Right cardiac atrium (tissue), 5 donors: ENCODE data around the gene CEP104. TPM values are rescaled to one million over a fixed set of nuclear protein-coding genes. Genes with fewer than 3 reads are reported as not detected.

Experiments used
- ATAC-seq, 2 donors: fragments of 200-7000 bp; cut with Tn5 transposase; one replicate each; pipeline versions ENCODE4 v1.8.0 to v1.9.1; 2020; ENCODE audit warnings: moderate library complexity in 2 of 2, mild to moderate bottlenecking in 1 of 2
- DNase-seq, 3 donors: peaks; one replicate each; pipeline ENCODE4 v3.0.0-alpha.2; 2020
- H3K27ac ChIP-seq: one replicate; pipeline ENCODE4 v1.5.1; 2013; ENCODE audit warnings: mild to moderate bottlenecking, low read length, control low read depth, moderate library complexity
- H3K27me3 ChIP-seq: one replicate; pipeline ENCODE4 v1.6.1; 2013; ENCODE audit not compliant: control insufficient read depth, insufficient read depth
- H3K4me1 ChIP-seq: one replicate; pipeline ENCODE4 v1.6.1; 2013; ENCODE audit warnings: low read length; ENCODE audit not compliant: control insufficient read depth, insufficient read depth
- H3K4me3 ChIP-seq: one replicate; pipeline ENCODE4 v1.5.1; 2013; ENCODE audit warnings: low read length, control low read depth
- H3K9me3 ChIP-seq: one replicate; pipeline ENCODE4 v1.6.1; 2013; ENCODE audit warnings: low read length; ENCODE audit not compliant: control insufficient read depth
- WGBS: extraction: QIAGEN DNeasy Blood & Tissue Kit; methylation state at CpG from one replicate; pipeline ENCODE4 v1.1.7; 2013; 5-methylcytosine and 5-hydroxymethylcytosine counted together
- intact Hi-C, 4 donors: fragments of 100-400 bp; cut with DNase I; formaldehyde crosslinking; loops; one replicate each; pipeline versions ENCODE4 v1.11.0 to v1.14.0; 2022 to 2023
- polyA plus RNA-seq: library from polyadenylated mRNA; stranded (reverse); fragments of 200-250 nt; gene quantifications from one replicate; pipeline ENCODE4 v1.2.3, GENCODE V29; 2013
- total RNA-seq, 4 donors: library from RNA; stranded (reverse); fragmentation: NEBNext Ultra II Directional; extraction: Animal tissue kit (Norgen Biotek cat#: 25700); gene quantifications; one replicate each; pipeline ENCODE4 v1.2.1, GENCODE V29; 2021
- donor health status: healthy with polysubstance abuse.
- donor health status: DM: no; HTN: yes; CAD: no.
- donor health status: DM: no; HTN: no; CAD: no.
- donor health status: DM: no; HTN: yes; CAD: no; lungs with severe emphysema.
- donor health status: DM: yes; HTN: yes; CAD: no.

Gene CEP104
- total and polyA plus RNA-seq, 5 donors, result 8.7 to 41.2 (median 34.6) TPM

DNA sequence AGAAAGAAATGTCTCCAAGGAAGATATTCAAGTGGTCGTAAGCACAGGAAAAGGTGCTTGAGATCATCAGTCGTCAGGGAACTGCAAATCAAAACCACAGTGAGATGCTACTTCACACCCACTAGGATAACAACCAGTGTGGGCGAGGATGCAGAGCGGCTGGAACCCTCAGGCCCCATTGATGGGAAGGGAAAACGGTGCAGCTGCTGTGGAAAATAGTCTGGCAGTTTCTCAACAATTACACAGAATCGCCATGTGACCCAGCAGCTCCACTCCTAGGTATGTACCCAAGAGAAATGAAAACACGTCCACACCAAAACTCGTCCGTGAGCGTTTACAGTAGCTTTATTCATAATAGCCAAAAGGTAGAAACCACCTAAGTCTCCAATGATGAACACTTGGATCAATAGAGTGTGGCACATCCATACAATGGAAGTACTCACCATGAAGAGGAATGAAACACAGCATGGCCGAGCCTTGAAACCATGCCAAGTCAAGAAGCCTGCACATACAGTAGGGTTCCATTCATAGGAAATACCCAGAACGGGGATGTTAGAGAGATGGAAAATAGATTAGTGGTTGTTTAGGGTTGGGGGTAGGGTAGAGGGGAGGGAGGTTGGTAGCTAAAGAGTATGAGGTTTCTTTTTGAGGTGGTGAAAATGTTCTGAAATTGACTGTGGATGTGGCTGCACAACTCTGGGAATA, 6.4 kb upstream of the CEP104 start:
- Histone ChIP-seq H3K4me3 (no peak overlapping the region), H3K4me1 (peaks cover 3% of the 10 kb centered on the region), H3K27me3 (no peaks in the 10 kb centered on the region), H3K9me3 (no peaks in the 10 kb centered on the region), H3K27ac (no peak overlapping the region)
- DNase-seq (no peak), ATAC-seq (no peak)
- intact Hi-C loops, result no loop called here
- 82% methylated on average over 12 of the region's 12 CpGs for WGBS

- ATAC-seq (peak; percentile 3 to 24), DNase-seq (peak in 1 of 3 donors; percentile 67)
- Histone ChIP-seq H3K4me3 (peak overlapping the region; percentile 66), H3K4me1 (peaks cover 10% of the 10 kb centered on the region), H3K27me3 (no peaks in the 10 kb centered on the region), H3K27ac (no peak overlapping the region), H3K9me3 (no peaks in the 10 kb centered on the region)
- WGBS, result 64% methylated on average over 34 of the region's 34 CpGs
- intact Hi-C loops, result no loop called here
These were observed 1.4 kb upstream of the CEP104 start for GRCh38 chr1:3858231-3858981.

DNA sequence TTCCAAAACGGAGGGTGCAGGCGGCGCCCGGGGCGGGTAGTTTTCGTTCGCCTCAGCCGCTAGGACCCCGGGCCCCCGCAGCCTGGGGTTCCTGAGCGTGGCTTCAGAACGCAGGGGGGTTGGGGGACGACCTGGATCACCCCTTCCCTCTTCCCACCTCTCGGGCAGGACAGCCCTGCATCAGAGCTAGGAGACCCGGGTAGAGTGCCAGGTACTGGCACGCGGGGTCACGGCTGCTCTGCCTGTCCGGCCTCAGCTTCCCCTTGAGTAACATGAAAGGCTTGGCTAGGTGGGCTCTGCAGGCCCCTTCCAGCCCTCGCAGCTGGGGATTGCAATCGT, 749 bp upstream of the CEP104 start:
- H3K27ac ChIP-seq, result no peak overlapping the region
- no peaks in the 10 kb centered on the region for H3K9me3 ChIP-seq
- peak; percentile 2 to 14 for ATAC-seq
- H3K27me3 ChIP-seq, result no peaks in the 10 kb centered on the region
- intact Hi-C loops, result no loop called here
- peak overlapping the region; percentile 66 for H3K4me3 ChIP-seq
- WGBS, result 12% methylated on average over 21 of the region's 21 CpGs
- H3K4me1 ChIP-seq, result peaks cover 10% of the 10 kb centered on the region
- DNase-seq, result no peak

GRCh38 chr1:3852711-3853485, 4.1 kb downstream of the CEP104 start:
- Histone ChIP-seq H3K27me3 (no peaks in the 10 kb centered on the region), H3K4me3 (no peak overlapping the region), H3K27ac (no peak overlapping the region), H3K9me3 (no peaks in the 10 kb centered on the region), H3K4me1 (peaks cover 2% of the 10 kb centered on the region)
- DNase-seq (no peak), ATAC-seq (no peak)
- intact Hi-C loops, result no loop called here
- 75% methylated on average over 15 of the region's 15 CpGs for WGBS

GRCh38 chr1:3852091-3852490, 4.9 kb downstream of the CEP104 start:
- no peak for DNase-seq
- intact Hi-C loops, result no loop called here
- no peak for ATAC-seq
- no peak overlapping the region for H3K27ac ChIP-seq
- H3K4me3 ChIP-seq, result no peak overlapping the region
- H3K9me3 ChIP-seq, result no peaks in the 10 kb centered on the region
- peaks cover 2% of the 10 kb centered on the region for H3K4me1 ChIP-seq
- no peaks in the 10 kb centered on the region for H3K27me3 ChIP-seq
- 88% methylated on average over 12 of the region's 12 CpGs for WGBS

- ATAC-seq, result no peak
- WGBS, result 88% methylated on average over 6 of the region's 6 CpGs
- peaks cover 2% of the 10 kb centered on the region for H3K4me1 ChIP-seq
- no peak for DNase-seq
- H3K9me3 ChIP-seq, result no peaks in the 10 kb centered on the region
- H3K27me3 ChIP-seq, result no peaks in the 10 kb centered on the region
- H3K27ac ChIP-seq, result no peak overlapping the region
- no peak overlapping the region for H3K4me3 ChIP-seq
- intact Hi-C loops, result no loop called here
These were observed 5.7 kb downstream of the CEP104 start for GRCh38 chr1:3851292-3851691.

GRCh38 chr1:3850857-3851256, 6.2 kb downstream of the CEP104 start:
- intact Hi-C loops, result no loop called here
- no peak overlapping the region for H3K4me3 ChIP-seq
- WGBS, result 82% methylated on average over 12 of the region's 12 CpGs
- H3K4me1 ChIP-seq, result peaks cover 2% of the 10 kb centered on the region
- DNase-seq (no peak), ATAC-seq (no peak)
- no peaks in the 10 kb centered on the region for H3K27me3 ChIP-seq
- no peak overlapping the region for H3K27ac ChIP-seq
- no peaks in the 10 kb centered on the region for H3K9me3 ChIP-seq

GRCh38 chr1:3847081-3847480, 9.9 kb downstream of the CEP104 start:
- WGBS, result 79% methylated on average over 6 of the region's 6 CpGs
- no peak for DNase-seq
- Histone ChIP-seq H3K27me3 (no peaks in the 10 kb centered on the region), H3K27ac (no peak overlapping the region), H3K9me3 (no peaks in the 10 kb centered on the region), H3K4me3 (no peak overlapping the region), H3K4me1 (no peaks in the 10 kb centered on the region)
- no peak for ATAC-seq
- intact Hi-C loops, result no loop called here

GRCh38 chr1:3846541-3846940, 10.5 kb downstream of the CEP104 start:
- ATAC-seq, result no peak
- DNase-seq, result no peak
- no peaks in the 10 kb centered on the region for H3K27me3 ChIP-seq
- 87% methylated on average over 3 of the region's 3 CpGs for WGBS
- no peaks in the 10 kb centered on the region for H3K9me3 ChIP-seq
- H3K27ac ChIP-seq, result no peak overlapping the region
- H3K4me1 ChIP-seq, result no peaks in the 10 kb centered on the region
- intact Hi-C loops, result no loop called here
- no peak overlapping the region for H3K4me3 ChIP-seq

GRCh38 chr1:3842912-3843311, 14.1 kb downstream of the CEP104 start:
- intact Hi-C loops, result no loop called here
- 91% methylated on average over 9 of the region's 9 CpGs for WGBS

DNA sequence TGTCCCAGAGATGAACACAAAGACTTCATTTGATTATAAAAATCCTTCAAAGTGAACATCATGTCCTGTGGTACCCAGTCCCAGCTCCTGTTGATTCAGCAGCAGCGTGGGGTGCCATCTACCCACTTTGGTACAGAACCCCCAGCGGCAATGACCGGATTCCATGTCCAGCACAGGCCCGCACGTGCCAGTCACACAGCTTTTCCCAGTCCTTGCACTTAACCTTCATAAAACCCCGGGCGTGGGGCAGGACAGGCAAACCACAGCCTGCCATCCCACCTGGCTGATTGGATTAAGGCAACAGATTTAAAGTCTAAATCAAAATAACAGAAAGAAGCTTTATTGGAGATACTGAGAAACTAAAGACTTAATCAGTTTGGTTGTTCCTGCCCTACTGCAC, 15.5 kb downstream of the CEP104 start:
- ATAC-seq (no peak), DNase-seq (no peak)
- no peaks in the 10 kb centered on the region for H3K4me1 ChIP-seq
- H3K27me3 ChIP-seq, result no peaks in the 10 kb centered on the region
- intact Hi-C loops, result no loop called here
- H3K27ac ChIP-seq, result no peak overlapping the region
- H3K4me3 ChIP-seq, result no peak overlapping the region
- H3K9me3 ChIP-seq, result peaks cover 2% of the 10 kb centered on the region
- WGBS, result 94% methylated on average over 7 of the region's 7 CpGs

More at GRCh38 chr1:3842912-3843311, 14.1 kb downstream of the CEP104 start:
- Histone ChIP-seq H3K9me3 (no peaks in the 10 kb centered on the region), H3K4me1 (no peaks in the 10 kb centered on the region), H3K4me3 (no peak overlapping the region), H3K27me3 (no peaks in the 10 kb centered on the region), H3K27ac (no peak overlapping the region)
- no peak for DNase-seq
- no peak for ATAC-seq
